HG02798 (cell line): ENCODE results near the gene ECHS1.

ENCODE experiments used
- ATAC-seq: cut with Tn5 transposase; IDR thresholded peaks from one replicate; pipeline ENCODE4 v1.9.1; 2021; ENCODE audit warnings: mild to moderate bottlenecking; ENCODE audit not compliant: unreplicated experiment, poor library complexity

ECHS1 gene

GRCh38 chr10:133347710-133348517 is 25.2 kb downstream of the ECHS1 start:
- ATAC-seq = no peak

GRCh38 chr10:133346413-133346812 is 26.7 kb downstream of the ECHS1 start:
- no peak for ATAC-seq

- no peak for ATAC-seq
Observed at GRCh38 chr10:133344236-133344635, 28.9 kb downstream of the ECHS1 start.

GRCh38 chr10:133343558-133343957 is 29.6 kb downstream of the ECHS1 start:
- ATAC-seq = no peak

- ATAC-seq = no peak
Observed at GRCh38 chr10:133342942-133343341, 30.2 kb downstream of the ECHS1 start.

GRCh38 chr10:133341983-133342382 is 31.2 kb downstream of the ECHS1 start:
- no peak for ATAC-seq

- ATAC-seq = no peak
Observed at GRCh38 chr10:133339708-133340380, 33.3 kb downstream of the ECHS1 start.

- no peak for ATAC-seq
Observed at GRCh38 chr10:133338080-133339071, 34.8 kb downstream of the ECHS1 start.

- ATAC-seq = no peak
Observed at GRCh38 chr10:133337370-133337725, 35.8 kb downstream of the ECHS1 start.

GRCh38 chr10:133336577-133337369 is 36.4 kb downstream of the ECHS1 start, which contains the start of gene CALY:
Gene CALY, minus strand, starts transcription at chr10:133336896. Its CDS starts 7,907 bp downstream, at chr10:133328989.
- no peak for ATAC-seq

GRCh38 chr10:133336118-133336576 is 37.0 kb downstream of the ECHS1 start:
- no peak for ATAC-seq

GRCh38 chr10:133335246-133336117 is 37.7 kb downstream of the ECHS1 start:
- ATAC-seq = peak; percentile 33

- peak; percentile 5 for ATAC-seq
Observed at GRCh38 chr10:133334503-133335245, 38.5 kb downstream of the ECHS1 start.

GRCh38 chr10:133332936-133333699 is 40.0 kb downstream of the ECHS1 start:
- no peak for ATAC-seq

- peak; percentile 91 for ATAC-seq
Observed at GRCh38 chr10:133329491-133330202, 43.5 kb downstream of the ECHS1 start.
